Raji (cell line): ENCODE measurements around the gene EEF1A1.

Experiments
- POLR2A ChIP-seq: IDR thresholded peaks from 2 replicates; pipeline ENCODE4 v1.6.1; 2011; ENCODE audit warnings: low read depth, low read length, control low read depth; ENCODE audit not compliant: insufficient read depth

EEF1A1 gene

GRCh38 chr6:73537677-73538076 lies 16.8 kb upstream of the EEF1A1 start:
- TF ChIP-seq POLR2A = no peak

- TF ChIP-seq POLR2A = no peak
Observed at GRCh38 chr6:73534628-73535027, 13.8 kb upstream of the EEF1A1 start.

GRCh38 chr6:73532293-73532692 lies 11.5 kb upstream of the EEF1A1 start:
- TF ChIP-seq POLR2A = no peak

GRCh38 chr6:73528897-73529296 lies 8.1 kb upstream of the EEF1A1 start:
- TF ChIP-seq POLR2A = no peak

- no peak for TF ChIP-seq POLR2A
Observed at GRCh38 chr6:73525546-73526330, 4.9 kb upstream of the EEF1A1 start.

- no peak for TF ChIP-seq POLR2A
Observed at GRCh38 chr6:73523434-73524123, 2.7 kb upstream of the EEF1A1 start.

- no peak for TF ChIP-seq POLR2A
Observed at GRCh38 chr6:73521351-73521985, 636 bp upstream of the EEF1A1 start.

GRCh38 chr6:73519926-73520687 lies 725 bp downstream of the EEF1A1 start:
- no peak for TF ChIP-seq POLR2A

- TF ChIP-seq POLR2A = no peak
Observed at GRCh38 chr6:73516514-73517489, 4.0 kb downstream of the EEF1A1 start.

- TF ChIP-seq POLR2A = no peak
Observed at GRCh38 chr6:73515204-73515655, 5.6 kb downstream of the EEF1A1 start.

- no peak for TF ChIP-seq POLR2A
Observed at GRCh38 chr6:73514746-73515110, 6.1 kb downstream of the EEF1A1 start.

GRCh38 chr6:73513496-73513854 lies 7.4 kb downstream of the EEF1A1 start:
- no peak for TF ChIP-seq POLR2A

- TF ChIP-seq POLR2A = no peak
Observed at GRCh38 chr6:73511796-73512195, 9.0 kb downstream of the EEF1A1 start.

- TF ChIP-seq POLR2A = no peak
Observed at GRCh38 chr6:73509851-73510250, 11.0 kb downstream of the EEF1A1 start.

GRCh38 chr6:73508776-73509175 lies 12.1 kb downstream of the EEF1A1 start:
- TF ChIP-seq POLR2A = no peak

- no peak for TF ChIP-seq POLR2A
Observed at GRCh38 chr6:73506246-73506645, 14.6 kb downstream of the EEF1A1 start.
